HG02642 (cell line): ENCODE measurements around the gene COQ2.

Experiments used
- ATAC-seq: cut with Tn5 transposase; IDR thresholded peaks from one replicate; pipeline ENCODE4 v1.9.1; 2021; ENCODE audit warnings: mild to moderate bottlenecking; ENCODE audit not compliant: unreplicated experiment, poor library complexity

The COQ2 gene

GRCh38 chr4:83219344-83220331 is 65.0 kb downstream of the COQ2 start:
- peak; percentile 20 for ATAC-seq

DNA sequence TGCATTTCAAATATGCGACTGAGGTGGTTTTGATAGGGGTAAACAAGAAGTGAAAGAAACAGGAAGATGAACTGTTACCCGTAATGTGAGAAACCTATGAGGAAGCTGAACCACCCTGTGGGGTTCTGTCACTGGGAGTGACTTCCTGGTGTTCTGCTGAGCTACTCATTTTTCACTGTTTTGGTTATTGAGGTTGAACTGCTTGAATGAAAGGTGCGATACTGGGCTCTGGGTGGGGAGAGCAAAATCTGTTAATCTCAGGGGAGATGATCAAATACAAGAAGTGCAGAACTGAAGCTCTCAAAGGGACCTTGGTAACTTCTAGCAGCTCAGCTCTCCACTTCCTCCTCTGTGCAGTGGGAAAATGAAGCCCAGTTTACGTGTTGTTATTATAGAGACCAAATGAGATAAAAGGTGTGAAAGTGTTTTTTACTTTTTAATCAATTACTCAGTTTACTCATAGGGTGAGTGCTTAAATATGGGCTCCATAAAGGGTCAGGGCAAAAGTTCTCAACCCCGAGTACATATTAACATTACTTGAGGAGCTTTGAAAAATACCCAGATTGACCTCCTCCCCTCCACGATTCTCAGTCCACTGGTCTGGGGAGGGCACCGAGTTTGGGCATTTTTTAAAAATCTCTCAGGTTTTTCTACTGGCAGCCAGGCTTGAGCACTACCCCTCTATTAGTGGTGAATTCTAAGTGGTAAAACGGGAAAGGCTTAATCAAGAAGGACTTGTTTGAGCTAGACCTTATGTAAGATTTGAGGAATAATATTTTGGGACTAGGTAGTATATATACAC is 66.7 kb downstream of the COQ2 start:
- peak; percentile 77 for ATAC-seq

- ATAC-seq, result no peak
These were observed 67.5 kb downstream of the COQ2 start for GRCh38 chr4:83216959-83217683.

- ATAC-seq, result no peak
These were observed 70.5 kb downstream of the COQ2 start for GRCh38 chr4:83214079-83214478.
